GM19324 (cell line): ENCODE measurements around the gene MR1.
"Not testable (repeated sequence)": the region's sequence is repeated elsewhere in the genome, so short reads cannot be mapped to it uniquely, and the experiment has no call there.

Experiments used
- ATAC-seq: cut with Tn5 transposase; IDR thresholded peaks from one replicate; pipeline ENCODE4 v1.9.1; 2021; ENCODE audit warnings: mild to moderate bottlenecking, moderate library complexity; ENCODE audit not compliant: unreplicated experiment, low FRiP score

The MR1 gene

GRCh38 chr1:181028196-181028595, 5.6 kb upstream of the MR1 start:
- ATAC-seq: no peak

GRCh38 chr1:181028615-181029014, 5.2 kb upstream of the MR1 start:
- ATAC-seq: no peak

DNA sequence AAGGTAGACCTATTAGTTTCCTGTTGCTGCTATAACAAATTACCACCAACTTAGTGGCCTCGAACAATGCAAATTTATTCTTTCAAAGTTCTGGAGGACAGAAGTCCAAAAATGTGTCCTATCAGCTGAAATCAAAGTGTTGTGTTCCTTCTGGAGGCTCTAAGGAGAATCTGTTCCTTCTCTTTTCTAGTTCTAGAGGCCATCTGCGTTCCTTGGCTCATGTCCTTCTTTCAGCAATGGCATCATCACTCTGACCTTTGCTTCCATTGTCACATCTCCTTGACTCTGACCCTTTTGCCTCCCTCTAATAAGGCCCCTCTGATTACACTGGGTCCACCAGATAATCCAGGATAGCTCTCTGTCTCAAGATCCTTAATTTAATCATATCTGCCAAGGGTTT, 1.2 kb upstream of the MR1 start:
- ATAC-seq: no peak

DNA sequence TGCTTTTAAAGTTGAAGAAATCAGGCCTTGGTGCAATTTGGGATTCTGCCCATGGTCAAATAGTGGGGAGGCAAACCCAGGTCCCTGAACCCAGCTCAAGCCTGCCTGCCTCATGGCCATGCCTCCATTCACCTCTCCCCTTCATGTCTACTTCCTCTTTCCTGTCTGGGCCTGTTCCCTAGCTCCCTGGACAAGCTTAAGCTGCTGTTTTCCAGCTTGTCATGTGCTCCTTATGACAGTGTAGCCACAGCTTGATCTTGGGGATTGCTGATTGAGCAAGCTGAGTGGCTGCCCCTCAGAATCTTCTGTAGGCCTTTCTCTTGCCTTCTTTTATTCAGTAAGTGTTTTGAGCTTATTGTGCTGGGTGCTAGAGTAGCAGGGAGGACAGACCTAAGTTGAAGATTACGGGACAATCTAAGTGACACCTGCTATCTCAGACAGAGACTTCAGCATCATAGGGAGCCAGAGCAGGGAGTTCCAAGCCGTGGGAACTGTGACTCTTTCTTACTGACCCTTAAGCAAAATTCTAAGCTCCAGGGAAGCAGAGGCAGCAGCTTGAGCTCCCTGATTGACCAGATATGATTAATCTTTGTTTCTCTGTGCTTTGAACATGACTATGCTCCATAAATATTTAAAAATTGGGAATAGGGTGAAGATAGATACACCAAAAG, 520 bp upstream of the MR1 start:
- ATAC-seq: peak; percentile 30

- ATAC-seq: not testable (repeated sequence)
Measured at GRCh38 chr1:181035210-181035609, 1.4 kb downstream of the MR1 start.

GRCh38 chr1:181036107-181036836, 2.5 kb downstream of the MR1 start:
- ATAC-seq: no peak

- ATAC-seq: no peak
Measured at GRCh38 chr1:181037386-181037785, 3.6 kb downstream of the MR1 start.

DNA sequence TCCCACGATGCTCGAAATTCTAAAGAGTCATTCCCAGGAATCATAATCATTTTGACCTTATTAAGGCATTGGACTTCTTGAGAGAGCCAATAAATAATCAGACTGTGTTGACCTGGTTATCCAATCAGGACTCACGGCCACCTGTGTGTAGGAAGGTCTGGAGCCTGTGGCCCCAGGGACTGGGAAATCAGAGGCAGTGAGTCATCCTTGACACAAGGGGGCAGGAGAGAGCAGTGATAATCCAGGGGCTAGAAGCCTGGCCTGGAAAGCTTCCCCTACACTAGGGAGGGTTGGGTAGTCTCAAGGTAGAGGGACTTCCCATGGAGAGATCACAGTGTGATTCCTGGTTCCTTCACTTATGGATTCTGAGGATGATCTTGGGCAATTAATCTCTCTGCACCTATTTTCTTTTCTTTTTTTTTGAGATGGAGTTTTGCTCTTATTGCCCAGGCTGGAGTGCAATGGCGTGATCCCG, 4.7 kb downstream of the MR1 start:
- ATAC-seq: peak; percentile 34

GRCh38 chr1:181040284-181040865, 6.6 kb downstream of the MR1 start:
- no peak for ATAC-seq

- no peak for ATAC-seq
Measured at GRCh38 chr1:181043025-181043888, 9.5 kb downstream of the MR1 start.

DNA sequence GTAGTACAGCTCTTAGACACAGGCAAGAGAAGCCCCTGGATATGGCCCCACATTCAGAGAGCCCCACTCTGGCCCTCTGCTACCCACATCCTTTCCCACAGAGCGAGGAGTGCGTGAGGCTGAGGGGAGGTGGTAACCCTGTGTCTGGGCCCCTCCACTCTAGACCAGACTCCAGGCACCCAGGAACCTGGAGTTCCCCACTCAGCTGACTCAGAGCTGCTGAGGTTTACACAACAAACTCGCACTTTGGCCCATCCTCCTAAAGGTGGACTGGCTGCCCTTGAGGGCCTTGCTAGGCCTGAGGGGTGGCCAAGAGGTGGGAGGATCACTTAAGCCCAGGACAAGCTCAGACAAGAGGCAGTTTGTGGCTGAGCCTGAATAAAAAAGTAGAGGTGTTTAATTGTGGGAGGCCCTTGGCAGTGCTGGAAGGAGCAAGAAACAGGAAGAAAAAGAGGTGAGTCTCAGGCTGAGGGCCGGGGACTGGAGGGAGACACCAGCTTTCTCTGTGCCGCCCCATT, 10.7 kb downstream of the MR1 start:
- ATAC-seq: peak; percentile 59

DNA sequence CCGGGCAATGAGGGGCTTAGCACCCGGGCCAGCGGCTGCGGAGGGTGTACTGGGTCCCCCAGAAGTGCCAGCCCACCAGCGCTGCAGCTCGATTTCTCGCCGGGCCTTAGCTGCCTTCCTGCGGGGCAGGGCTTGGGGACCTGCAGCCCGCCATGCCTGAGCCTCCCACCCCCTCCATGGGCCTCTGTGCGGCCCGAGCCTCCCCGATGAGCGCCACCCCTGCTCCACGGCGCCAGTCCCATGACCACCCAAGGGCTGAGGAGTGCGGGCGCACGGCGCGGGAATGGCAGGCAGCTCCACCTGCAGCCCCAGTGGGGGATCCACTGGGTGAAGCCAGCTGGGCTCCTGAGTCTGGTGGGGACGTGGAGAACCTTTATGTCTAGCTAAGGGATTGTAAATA, 12.2 kb downstream of the MR1 start:
- not testable (repeated sequence) for ATAC-seq

DNA sequence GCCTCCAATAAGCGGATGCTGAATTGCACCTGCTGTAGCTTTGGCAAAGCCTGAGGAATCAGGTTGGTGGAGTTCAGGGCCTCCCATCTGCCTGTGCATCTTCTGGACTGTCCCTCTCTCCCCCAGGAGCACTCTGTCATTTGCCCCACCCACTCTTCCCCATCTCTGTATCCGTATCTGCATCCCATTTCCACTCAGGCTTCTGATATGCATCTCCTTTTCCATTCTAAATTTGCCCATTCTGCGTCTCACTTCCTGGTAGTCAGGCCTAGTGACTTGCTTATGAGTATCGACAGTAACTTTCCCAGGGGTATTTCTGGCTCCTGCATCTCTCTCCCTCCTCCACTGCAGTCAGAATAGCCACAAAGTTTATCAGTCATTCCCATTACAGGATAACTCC, 15.6 kb downstream of the MR1 start:
- no peak for ATAC-seq

- ATAC-seq: no peak
Measured at GRCh38 chr1:181050922-181051321, 17.1 kb downstream of the MR1 start.

- ATAC-seq: no peak
Measured at GRCh38 chr1:181056560-181056959, 22.8 kb downstream of the MR1 start.

- no peak for ATAC-seq
Measured at GRCh38 chr1:181057079-181057478, 23.3 kb downstream of the MR1 start.

DNA sequence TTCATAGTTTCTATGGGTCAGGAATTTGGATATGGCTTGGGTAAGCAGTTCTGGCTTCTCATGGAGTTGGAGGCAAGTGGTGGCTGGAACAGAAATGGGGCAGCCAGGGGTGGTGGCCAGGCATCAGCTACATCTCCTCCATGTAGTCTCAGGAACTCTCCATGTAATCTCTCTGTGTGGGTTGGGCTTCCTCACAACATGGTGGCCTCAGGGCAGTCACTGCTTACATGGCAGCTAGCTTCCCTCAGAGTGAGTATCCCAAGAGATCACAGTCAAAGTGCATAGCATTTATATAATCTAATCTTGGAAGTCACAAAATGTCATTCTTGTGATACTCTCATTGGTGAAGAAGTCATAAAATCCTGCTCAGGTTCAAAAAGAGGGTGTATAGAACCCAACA, 25.7 kb downstream of the MR1 start:
- ATAC-seq: no peak

GRCh38 chr1:181060066-181060465, 26.3 kb downstream of the MR1 start:
- no peak for ATAC-seq

DNA sequence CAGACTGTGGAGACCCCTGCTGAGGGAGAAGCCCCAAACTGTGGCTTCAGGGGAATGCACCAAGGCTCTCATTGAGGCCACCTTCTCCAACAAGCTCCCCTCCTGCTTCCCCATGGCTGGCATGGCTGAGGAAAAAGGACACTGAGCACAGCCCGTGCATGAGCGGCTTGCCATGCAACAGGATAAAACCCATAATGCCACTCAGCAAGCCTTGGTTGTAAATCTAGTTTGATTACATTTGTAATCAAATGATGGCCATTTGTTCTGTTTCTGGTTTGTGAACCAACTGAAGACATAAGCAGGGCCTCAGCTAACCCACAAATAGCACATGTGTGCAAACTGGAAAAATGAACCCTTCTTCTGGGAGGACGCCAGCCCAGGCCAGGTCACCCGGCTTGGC, 27.2 kb downstream of the MR1 start:
- not testable (repeated sequence) for ATAC-seq

DNA sequence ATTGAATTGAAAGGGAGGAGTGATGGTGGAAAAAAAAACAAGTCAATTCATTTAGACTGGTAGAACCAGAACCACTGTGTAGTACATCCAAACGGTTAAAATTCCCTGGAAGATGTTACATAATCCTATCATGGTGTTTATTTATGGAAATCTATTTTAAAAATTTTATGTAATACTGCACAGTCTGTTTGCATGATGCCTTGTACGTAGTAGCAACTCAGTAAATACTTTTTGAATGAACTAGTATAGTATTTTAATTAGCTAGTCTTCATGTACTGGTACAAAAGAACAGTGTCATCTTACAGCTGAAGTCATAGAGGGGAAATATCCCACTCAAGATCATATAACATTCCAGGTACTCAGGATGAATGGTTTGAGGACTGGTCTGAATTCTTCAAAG, 27.7 kb downstream of the MR1 start:
- ATAC-seq: no peak
